NK-92 treated with Interleukin-12 subunit alpha and Interleukin-12 subunit beta, amount 100 ng/mL, for 24 hours (cell line): Measurements from ENCODE around the gene AP1G1.
"Not testable (repeated sequence)": the region's sequence is repeated elsewhere in the genome, so short reads cannot be mapped to it uniquely, and the experiment has no call there.

Experiments used
- DNase-seq: peaks from one replicate; lab custom pipeline; 2025; lab: John Stamatoyannopoulos, UW

The AP1G1 gene

DNA sequence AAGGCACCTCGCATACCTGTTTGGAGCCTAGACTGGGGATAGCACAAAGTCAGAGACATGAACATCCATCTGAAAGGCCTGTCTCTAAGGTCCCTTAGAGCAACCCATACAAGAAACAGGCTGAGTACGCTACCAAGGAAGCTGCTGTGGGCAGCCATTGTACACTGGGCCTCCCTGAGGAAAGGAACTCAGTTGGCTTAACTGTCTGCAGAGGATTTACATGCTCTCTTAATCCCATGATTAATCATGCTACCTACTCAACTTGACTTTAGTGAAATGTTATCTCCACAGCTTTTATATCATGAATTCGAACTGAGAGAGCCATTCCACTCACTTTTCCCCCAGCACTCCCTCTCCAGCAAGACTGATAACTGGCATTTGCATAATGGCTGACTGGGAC is 110.1 kb downstream of the AP1G1 start:
- DNase-seq = no peak

DNA sequence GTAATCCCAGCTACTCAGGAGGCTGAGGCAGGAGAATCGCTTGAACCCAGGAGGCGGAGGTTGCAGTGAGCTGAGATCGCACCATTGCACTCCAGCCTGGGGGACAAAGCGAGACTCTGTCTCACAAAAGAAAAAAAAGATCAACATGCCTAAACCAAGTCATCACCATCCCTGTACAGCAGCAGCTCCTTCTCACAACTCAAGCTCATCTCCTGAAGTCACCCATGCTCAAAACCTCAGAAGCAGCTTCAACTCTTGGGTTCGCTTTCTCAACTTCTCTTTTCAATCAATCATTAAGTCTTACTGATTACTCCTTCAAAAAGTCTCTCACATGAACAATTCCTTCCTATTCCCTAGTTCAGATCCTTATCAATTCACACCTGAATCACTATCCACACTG is 115.5 kb downstream of the AP1G1 start:
- no peak for DNase-seq

GRCh38 chr16:71689901-71690300 is 118.7 kb downstream of the AP1G1 start:
- no peak for DNase-seq

DNA sequence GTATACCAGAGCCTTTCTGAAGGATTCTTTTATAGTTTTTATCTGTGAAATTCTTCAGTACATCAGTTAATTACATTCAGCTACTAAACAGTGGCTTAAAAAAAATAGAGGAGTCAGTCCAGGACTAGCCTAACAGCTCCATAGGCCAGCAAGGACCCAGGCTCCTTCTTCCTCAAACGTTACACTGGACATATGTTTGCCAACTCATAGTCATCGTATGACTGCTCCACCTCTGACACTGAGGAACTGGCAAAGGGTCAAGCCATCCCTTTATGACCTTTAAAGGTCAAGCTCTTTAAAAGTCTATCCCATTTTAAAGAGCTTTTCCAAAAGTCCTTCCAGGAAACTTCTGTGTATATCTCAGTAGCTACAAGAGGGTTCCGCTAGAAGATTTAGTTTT is 120.8 kb downstream of the AP1G1 start:
- no peak for DNase-seq

- not testable (repeated sequence) for DNase-seq
Measured at GRCh38 chr16:71684280-71684679, 124.4 kb downstream of the AP1G1 start.

- no peak for DNase-seq
Measured at GRCh38 chr16:71681360-71681759, 127.3 kb downstream of the AP1G1 start.
